Anterior cingulate cortex (tissue), 58 donors: ENCODE measurements around the gene HOXA2.

Experiments used
- DNase-seq, 58 donors: peaks; one replicate each; lab custom pipeline; 2025; lab: John Stamatoyannopoulos, UW

HOXA2 gene

GRCh38 chr7:27126596-27127327 lies 24.3 kb upstream of the HOXA2 start:
- no peak for DNase-seq

- no peak for DNase-seq
Observed at GRCh38 chr7:27125986-27126394, 23.5 kb upstream of the HOXA2 start.

GRCh38 chr7:27124902-27125689 lies 22.6 kb upstream of the HOXA2 start:
- DNase-seq, result no peak

GRCh38 chr7:27124096-27124901 lies 21.8 kb upstream of the HOXA2 start:
- DNase-seq, result no peak

DNA sequence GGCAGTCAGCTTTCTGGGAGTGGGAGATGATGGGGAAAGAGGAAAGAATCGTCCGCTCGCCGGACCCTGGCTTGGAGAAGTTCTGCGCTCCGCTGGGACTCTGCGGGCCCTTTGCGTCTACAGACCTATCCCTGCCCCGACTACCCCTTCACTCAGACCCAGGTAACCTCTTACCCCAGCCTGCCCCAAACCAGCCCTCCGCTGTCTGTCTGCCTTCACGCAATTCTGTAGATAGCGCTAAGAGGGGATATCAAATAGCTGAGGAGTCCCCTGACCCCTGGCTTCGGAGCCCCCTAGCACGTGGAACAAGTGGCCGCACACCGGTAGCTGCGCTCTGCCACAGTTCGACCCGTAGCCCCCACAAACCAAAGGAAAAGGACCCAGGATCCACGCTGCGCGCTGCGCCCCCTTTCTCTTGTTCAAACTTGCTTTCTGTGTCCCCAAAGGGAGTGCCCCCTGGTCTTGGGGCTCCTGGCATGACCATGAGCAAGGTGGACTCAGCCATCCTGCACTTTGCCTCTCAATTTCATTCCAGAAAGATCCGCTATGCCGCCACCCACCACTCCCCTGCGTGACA lies 21.1 kb upstream of the HOXA2 start:
- no peak for DNase-seq

DNA sequence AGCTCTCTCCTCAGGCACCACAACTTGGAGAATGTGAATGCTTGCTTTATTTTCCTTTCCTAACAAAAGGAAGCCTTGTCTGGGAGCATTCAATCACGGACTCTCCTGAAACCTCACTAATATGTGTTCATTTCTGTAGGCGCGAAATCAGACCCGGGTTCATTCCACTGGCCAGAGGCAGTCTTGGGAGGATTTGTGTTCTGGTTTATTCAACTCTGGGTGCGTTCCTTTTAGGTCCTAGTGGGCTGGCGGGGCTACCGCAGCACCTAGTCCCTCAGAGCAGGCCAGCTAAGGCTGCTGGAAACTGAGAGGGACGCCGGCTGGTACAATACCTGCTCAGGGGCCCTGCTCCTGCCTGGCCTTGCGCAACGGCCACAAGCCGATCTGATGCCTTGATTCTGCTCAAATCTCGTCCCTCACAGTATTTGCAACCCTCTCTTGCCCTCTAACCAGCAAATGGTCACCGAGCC lies 20.6 kb upstream of the HOXA2 start:
- no peak for DNase-seq

DNA sequence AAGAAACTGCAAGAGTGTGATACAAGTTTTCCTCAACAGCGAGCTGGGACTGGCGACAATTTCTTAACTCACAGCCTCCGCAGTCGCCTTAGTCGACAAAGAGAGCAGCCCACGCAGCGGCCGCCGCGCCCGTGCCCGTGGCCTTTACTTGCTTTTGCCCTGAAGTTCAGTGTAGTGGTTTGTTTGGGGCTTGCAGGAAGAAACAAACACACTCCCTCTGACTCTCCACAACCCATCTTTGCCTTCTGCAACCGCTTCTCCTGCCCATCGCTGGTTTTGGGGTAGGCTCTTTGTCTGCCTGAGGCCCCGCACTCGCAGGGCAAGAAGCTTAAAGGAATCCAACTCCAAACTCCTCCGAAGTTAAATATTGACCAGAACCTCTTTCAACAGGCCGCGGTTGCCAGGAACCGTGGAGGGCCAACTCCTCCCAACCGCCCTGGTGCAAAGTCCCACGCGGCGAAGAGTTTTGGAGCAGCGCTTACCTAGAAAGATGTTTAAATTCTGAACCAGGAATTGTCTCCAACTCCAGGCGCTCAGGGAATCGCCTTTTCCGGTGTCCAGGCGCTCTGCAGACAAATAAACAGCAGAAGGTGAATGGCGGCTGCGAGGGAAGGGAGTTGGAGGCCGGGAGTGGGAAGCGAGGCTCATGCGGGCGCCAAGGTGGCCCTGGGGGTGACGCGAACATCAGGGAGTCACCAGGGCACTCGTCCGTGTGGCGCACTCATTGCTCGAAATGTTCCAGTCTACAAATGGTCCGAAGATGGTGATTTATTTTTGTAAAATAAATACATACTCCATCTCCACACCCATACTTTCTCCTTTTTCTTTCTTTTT lies 19.8 kb upstream of the HOXA2 start:
- DNase-seq, result no peak

- no peak for DNase-seq
Observed at GRCh38 chr7:27121684-27122076, 19.2 kb upstream of the HOXA2 start.

DNA sequence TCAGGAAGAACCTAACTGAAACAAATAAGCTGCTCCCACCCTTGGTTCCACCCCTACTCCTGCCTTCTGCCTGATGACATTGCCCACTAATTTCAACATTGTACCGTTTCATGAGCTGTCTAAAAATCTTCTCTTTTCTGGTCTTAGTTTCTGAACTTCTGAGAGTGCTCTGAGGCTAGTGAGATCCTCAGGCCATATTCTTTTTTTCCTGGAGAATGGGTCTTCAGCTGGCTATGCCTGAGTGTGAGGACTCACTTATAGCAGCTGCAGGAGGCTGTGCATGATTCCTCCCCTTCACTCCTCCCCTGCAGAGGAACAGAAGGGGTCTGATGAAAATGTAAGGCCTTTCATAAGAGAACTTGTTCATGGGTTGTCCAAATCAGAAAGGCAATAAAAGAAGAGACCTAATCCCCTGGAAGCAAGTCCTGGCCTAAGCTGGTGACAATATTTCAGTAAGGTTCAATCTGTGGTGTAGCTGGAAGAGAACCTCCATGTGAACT lies 17.0 kb upstream of the HOXA2 start:
- DNase-seq, result no peak

GRCh38 chr7:27118580-27118979 lies 16.1 kb upstream of the HOXA2 start:
- DNase-seq, result no peak

DNA sequence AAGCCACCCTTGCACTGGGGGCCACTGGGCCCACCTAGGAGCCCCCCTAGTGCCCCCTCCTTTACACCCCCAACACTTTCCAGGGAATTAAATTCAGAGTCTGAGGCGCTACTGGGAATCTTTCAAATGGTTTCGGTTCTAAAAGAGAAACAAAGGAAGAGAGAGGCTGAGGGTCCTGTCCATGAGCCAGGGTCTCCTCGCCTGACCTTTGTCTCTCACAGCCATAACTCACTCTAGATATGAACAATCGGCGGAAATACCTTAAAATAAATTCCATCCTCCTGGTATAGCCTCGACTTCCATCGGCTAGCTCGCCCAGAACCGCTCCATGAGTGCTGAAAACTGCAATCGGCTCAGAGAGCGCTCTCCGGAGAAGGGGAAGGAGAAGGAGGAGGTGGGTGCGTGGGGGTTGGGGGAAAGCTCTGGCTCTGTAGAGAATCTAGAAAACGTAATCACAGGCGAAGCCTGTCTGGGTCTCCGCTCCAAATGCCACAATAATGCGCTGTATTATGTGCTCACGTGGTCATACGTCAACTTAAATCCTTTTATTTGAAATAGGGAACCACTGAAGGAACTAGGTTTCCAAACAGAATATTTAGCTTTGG lies 15.5 kb upstream of the HOXA2 start:
- no peak for DNase-seq

DNA sequence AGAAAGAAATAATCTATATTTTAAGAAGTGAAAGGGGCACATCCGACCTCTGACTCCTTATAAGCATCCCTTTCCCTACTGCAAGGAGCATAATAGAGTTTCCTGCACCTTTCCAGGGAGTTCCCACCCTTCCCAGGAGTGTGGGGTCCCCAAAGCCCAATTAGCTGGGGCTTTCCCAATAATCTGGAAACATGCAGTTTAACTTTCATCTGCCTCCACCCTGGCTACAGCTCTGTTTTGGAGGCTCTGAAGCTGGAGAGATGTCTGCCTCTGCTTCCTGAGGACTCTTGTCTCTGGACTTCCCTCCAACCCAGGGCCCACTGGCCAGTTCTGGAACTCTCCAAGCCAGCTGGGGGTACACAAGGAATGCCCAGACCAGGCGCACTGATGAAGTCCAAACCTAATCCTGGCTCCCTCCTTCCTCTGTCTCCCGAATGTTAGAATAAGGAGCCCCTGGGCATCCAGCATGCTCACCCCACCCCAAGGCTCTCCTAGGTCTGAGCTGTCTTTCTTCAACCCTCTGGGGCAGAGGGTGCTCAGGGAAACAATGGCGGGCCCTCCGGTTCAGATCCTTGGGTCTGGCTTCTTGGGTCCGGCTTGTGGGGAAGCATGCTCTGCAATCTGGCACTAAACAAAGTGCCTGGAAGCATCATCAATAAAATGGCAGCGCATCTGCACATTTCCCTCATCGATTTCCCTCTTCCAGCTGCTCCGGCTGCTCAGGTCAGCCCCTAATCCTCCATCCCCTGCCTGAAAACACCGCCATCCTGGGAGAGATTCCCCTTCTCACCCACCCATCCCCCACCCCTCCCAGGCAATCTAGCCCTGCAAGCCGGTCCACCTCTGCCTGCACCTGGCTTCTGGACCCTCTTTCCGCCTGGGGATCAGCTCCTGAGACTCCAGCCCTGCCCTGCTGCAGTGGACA lies 14.7 kb upstream of the HOXA2 start:
- DNase-seq, result no peak

GRCh38 chr7:27116031-27116961 lies 13.8 kb upstream of the HOXA2 start:
- no peak for DNase-seq

DNA sequence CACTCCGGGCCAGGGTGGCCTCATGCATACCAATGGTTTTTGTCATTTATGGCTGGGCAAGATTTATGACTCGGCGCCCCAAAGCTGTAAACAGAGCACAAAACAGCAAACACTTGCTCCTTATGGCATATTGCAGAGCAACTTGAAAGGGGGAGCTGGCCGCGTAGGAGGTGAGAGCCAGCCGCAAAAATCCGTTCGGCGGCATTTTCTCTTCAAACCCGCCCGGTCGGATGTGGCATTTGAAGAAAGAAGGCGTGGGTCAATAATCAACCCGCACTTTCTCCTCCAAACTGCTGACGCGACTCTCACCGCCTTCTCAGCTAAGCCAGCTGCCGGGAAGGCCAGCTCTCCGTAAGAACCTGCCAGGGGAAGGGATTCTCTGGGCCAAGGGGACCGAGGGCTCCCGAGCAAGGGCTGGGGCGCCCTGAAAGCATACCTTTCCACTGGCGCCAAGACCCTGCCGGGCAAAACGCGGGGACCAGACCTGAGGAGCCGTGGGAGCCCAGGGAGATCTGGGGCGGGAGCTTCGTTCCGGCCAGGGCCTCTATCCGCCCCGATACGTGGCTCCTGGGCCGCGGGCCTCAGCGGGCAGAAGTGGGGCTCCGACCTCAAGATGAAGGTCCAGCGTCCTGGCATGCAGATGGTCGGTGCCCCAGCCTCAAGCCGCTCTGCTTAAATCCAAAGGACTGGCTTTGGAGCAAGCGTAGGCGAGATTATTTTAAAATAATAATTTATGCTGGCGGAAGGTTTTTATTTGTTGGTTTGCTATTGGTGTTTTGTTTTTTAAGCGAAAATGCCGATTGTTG lies 12.9 kb upstream of the HOXA2 start:
- DNase-seq, result no peak

- no peak for DNase-seq
Observed at GRCh38 chr7:27114881-27115220, 12.4 kb upstream of the HOXA2 start.
